Liver (tissue), 9 donors: ENCODE measurements around the gene SLC25A6. TPM values are rescaled to one million over a fixed set of nuclear protein-coding genes. Genes with fewer than 3 reads are reported as not detected.

Experiments used
- DNase-seq: peaks from one replicate; pipeline ENCODE4 v3.0.0-alpha.2; 2017; ENCODE audit warnings: low spot score
- H3K27ac ChIP-seq, 2 donors: one replicate each; pipeline ENCODE4 v1.7.0; 2013; ENCODE audit warnings: inconsistent platforms in 2 of 2, low read length in 2 of 2, control low read depth in 1 of 2, low read depth in 1 of 2, mild to moderate bottlenecking in 1 of 2
- H3K27me3 ChIP-seq, 4 donors: one replicate each; pipeline versions ENCODE4 v1.6.1 to v1.7.0; 2013; ENCODE audit warnings: low read length in 3 of 4, inconsistent platforms in 1 of 4, mild to moderate bottlenecking in 1 of 4, moderate library complexity in 1 of 4; ENCODE audit not compliant: control insufficient read depth in 4 of 4, insufficient read depth in 4 of 4
- H3K36me3 ChIP-seq, 4 donors: one replicate each; pipeline versions ENCODE4 v1.6.1 to v1.7.0; 2013; ENCODE audit warnings: low read length in 3 of 4, mild to moderate bottlenecking in 3 of 4, low read depth in 1 of 4, moderate library complexity in 1 of 4; ENCODE audit not compliant: control insufficient read depth in 4 of 4, insufficient read depth in 3 of 4
- H3K4me1 ChIP-seq, 4 donors: one replicate each; pipeline versions ENCODE4 v1.6.1 to v1.7.0; 2013; ENCODE audit warnings: low read length in 3 of 4, mild to moderate bottlenecking in 3 of 4, moderate library complexity in 1 of 4; ENCODE audit not compliant: control insufficient read depth in 4 of 4, insufficient read depth in 4 of 4
- H3K4me3 ChIP-seq, 3 donors: one replicate each; pipeline versions ENCODE4 v1.6.1 to v1.7.0; 2013; ENCODE audit warnings: low read length in 3 of 3, control low read depth in 1 of 3, low read depth in 1 of 3, mild to moderate bottlenecking in 1 of 3
- H3K9ac ChIP-seq, 2 donors: one replicate each; pipeline ENCODE4 v1.7.0; 2013; ENCODE audit warnings: low read length in 2 of 2, mild to moderate bottlenecking in 2 of 2, moderate library complexity in 2 of 2, control low read depth in 1 of 2, low read depth in 1 of 2
- H3K9me3 ChIP-seq, 4 donors: one replicate each; pipeline versions ENCODE4 v1.6.1 to v1.7.0; 2013; ENCODE audit warnings: low read length in 3 of 4; ENCODE audit not compliant: control insufficient read depth in 4 of 4
- CTCF ChIP-seq: fragments of 150-350 bp; IDR thresholded peaks from 2 replicates; pipeline ENCODE4 v1.5.1; 2017; ENCODE audit warnings: improper control_type of control experiment, low read depth, low read length; ENCODE audit not compliant: missing input control
- EGR1 ChIP-seq, 2 donors: IDR thresholded peaks; 2 replicates each; pipeline ENCODE4 v1.6.1; 2016 to 2018; ENCODE audit warnings: antibody characterized with exemption in 2 of 2, low read depth in 2 of 2
- FOXA1 ChIP-seq: IDR thresholded peaks from 2 replicates; pipeline ENCODE4 v1.6.1; 2016; ENCODE audit warnings: antibody characterized with exemption
- FOXA2 ChIP-seq: IDR thresholded peaks from 2 replicates; pipeline ENCODE4 v1.6.1; 2016; ENCODE audit warnings: antibody characterized with exemption
- GABPA ChIP-seq, 2 donors: IDR thresholded peaks in 1 of 2; conservative IDR thresholded peaks in 1 of 2; 2 replicates each; pipeline ENCODE4 v1.6.1; 2016; ENCODE audit warnings: antibody characterized with exemption in 2 of 2, mild to moderate bottlenecking in 1 of 2, moderate library complexity in 1 of 2
- HNF4A ChIP-seq, 2 donors: conservative IDR thresholded peaks; 2 replicates each; pipeline ENCODE4 v1.6.1; 2016; ENCODE audit warnings: antibody characterized with exemption in 2 of 2, mild to moderate bottlenecking in 2 of 2
- HNF4G ChIP-seq: IDR thresholded peaks from 2 replicates; pipeline ENCODE4 v1.6.1; 2016; ENCODE audit warnings: antibody characterized with exemption
- JUND ChIP-seq, 2 donors: IDR thresholded peaks; 2 replicates each; pipeline ENCODE4 v1.6.1; 2016; ENCODE audit warnings: antibody characterized with exemption in 2 of 2
- NR2F2 ChIP-seq: IDR thresholded peaks from 2 replicates; pipeline ENCODE4 v1.6.1; 2016; ENCODE audit warnings: antibody characterized with exemption
- RAD21 ChIP-seq, 2 donors: IDR thresholded peaks; 2 replicates each; pipeline ENCODE4 v1.6.1; 2016; ENCODE audit warnings: antibody characterized with exemption in 2 of 2, mild to moderate bottlenecking in 2 of 2
- REST ChIP-seq: IDR thresholded peaks from 2 replicates; pipeline ENCODE4 v1.6.1; 2016; ENCODE audit warnings: antibody characterized with exemption, mild to moderate bottlenecking
- RXRA ChIP-seq, 2 donors: IDR thresholded peaks; 2 replicates each; pipeline ENCODE4 v1.6.1; 2017 to 2018; ENCODE audit warnings: antibody characterized with exemption in 2 of 2, mild to moderate bottlenecking in 1 of 2
- SP1 ChIP-seq: IDR thresholded peaks from 2 replicates; pipeline ENCODE4 v1.6.1; 2018; ENCODE audit warnings: antibody characterized with exemption, mild to moderate bottlenecking
- TAF1 ChIP-seq: conservative IDR thresholded peaks from 2 replicates; pipeline ENCODE4 v1.6.1; 2016; ENCODE audit warnings: antibody characterized with exemption, mild to moderate bottlenecking
- YY1 ChIP-seq: IDR thresholded peaks from 2 replicates; pipeline ENCODE4 v1.6.1; 2016; ENCODE audit warnings: antibody characterized with exemption, mild to moderate bottlenecking
- ZBTB33 ChIP-seq: IDR thresholded peaks from 2 replicates; pipeline ENCODE4 v1.6.1; 2016; ENCODE audit warnings: antibody characterized with exemption
- WGBS: extraction: QIAGEN DNeasy Blood & Tissue Kit; methylation state at CpG from one replicate; pipeline ENCODE4 v1.1.7; 2013; 5-methylcytosine and 5-hydroxymethylcytosine counted together
- polyA plus RNA-seq, 2 donors: library from polyadenylated mRNA; stranded (reverse) in 1 of 2; unstranded in 1 of 2; fragments of 200-250 nt in 1 of 2; fragments of >200 nt in 1 of 2; fragmentation: Nextera tagmentation in 1 of 2; extraction: Ambion mirVana in 1 of 2; gene quantifications; one replicate each; pipeline versions ENCODE4 v1.2.1 to v1.2.3, GENCODE V29; 2013 to 2015
- total RNA-seq, 2 donors: library from RNA; depleted of rRNA; stranded (reverse); fragments of >200 nt; gene quantifications; one replicate each; pipeline ENCODE4 v1.2.3, GENCODE V29; 2014
- TF ChIP-seq, protein P1 (sequence below): IDR thresholded peaks from 2 replicates; pipeline ENCODE4 v1.6.1; 2016; ENCODE audit warnings: antibody characterized with exemption
- TF ChIP-seq, protein P2 (sequence below): IDR thresholded peaks from 2 replicates; pipeline ENCODE4 v1.6.1; 2016; ENCODE audit warnings: antibody characterized with exemption
- donor health status: healthy.
- donor health status: healthy.
- donor health status: healthy.
- donor health status: healthy.
- donor health status: healthy.

Gene SLC25A6
- total and polyA plus RNA-seq, 4 donors, result 44.8 to 110 (median 64.0) TPM

GRCh38 chrX:1360171-1360570 is 31.7 kb downstream of the SLC25A6 start:
- no peaks in the 10 kb centered on the region for H3K27me3 ChIP-seq
- WGBS, result 86% methylated on average over 2 of the region's 2 CpGs
- peaks cover 0 to 13% (median 7%) of the 10 kb centered on the region in 4 donors for H3K36me3 ChIP-seq
- no peak overlapping the region for H3K4me3 ChIP-seq
- TF ChIP-seq, protein P1, sequence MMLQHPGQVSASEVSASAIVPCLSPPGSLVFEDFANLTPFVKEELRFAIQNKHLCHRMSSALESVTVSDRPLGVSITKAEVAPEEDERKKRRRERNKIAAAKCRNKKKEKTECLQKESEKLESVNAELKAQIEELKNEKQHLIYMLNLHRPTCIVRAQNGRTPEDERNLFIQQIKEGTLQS, result no peak
- TF ChIP-seq TAF1 (no peak), RXRA (IDR thresholded peaks at IDR 0.05) (no peak), HNF4A (conservative IDR thresholded peaks at IDR 0.05) (no peak), NR2F2 (no peak), CTCF (no peak), SP1 (no peak), ZBTB33 (no peak), FOXA1 (no peak), HNF4G (no peak), YY1 (no peak), REST (no peak), GABPA (IDR thresholded peaks at IDR 0.05 in 1 of 2, conservative IDR thresholded peaks at IDR 0.05 in 1 of 2) (no peak), EGR1 (IDR thresholded peaks at IDR 0.05; ENCODE audit: low read depth in 2 of 2) (no peak), FOXA2 (no peak)
- no peak overlapping the region for H3K27ac ChIP-seq
- no peak for DNase-seq
- peaks cover 0 to 3% (median 2%) of the 10 kb centered on the region in 4 donors for H3K9me3 ChIP-seq
- no peak overlapping the region for H3K9ac ChIP-seq
- no peaks in the 10 kb centered on the region for H3K4me1 ChIP-seq

DNA sequence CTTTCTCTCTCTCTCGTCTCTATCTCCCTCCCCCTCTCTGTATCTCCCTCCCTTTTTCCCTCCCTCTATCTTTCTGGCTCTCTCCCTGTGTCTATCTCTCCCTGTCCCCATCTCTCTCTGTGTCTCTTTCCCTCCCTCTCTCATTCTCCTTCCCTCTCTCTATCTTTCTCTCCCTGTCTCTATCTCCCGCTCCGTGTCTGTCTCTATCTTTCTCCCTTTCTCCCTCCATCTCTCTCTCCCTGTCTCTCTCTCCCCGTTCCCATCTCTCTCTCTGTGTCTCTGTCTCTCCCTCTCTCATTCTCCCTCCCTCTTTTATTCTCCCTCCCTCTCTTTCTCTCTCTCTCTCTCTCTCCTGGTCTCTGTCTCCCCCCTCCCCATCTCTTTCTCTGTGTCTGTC is 32.4 kb downstream of the SLC25A6 start:
- Histone ChIP-seq H3K27ac (no peak overlapping the region), H3K9me3 (peaks cover 0 to 3% (median 2%) of the 10 kb centered on the region in 4 donors), H3K4me3 (no peak overlapping the region), H3K4me1 (no peaks in the 10 kb centered on the region), H3K27me3 (no peaks in the 10 kb centered on the region), H3K9ac (no peak overlapping the region), H3K36me3 (peaks cover 0 to 13% (median 7%) of the 10 kb centered on the region in 4 donors)
- no peak for DNase-seq
- WGBS, result 94% methylated on average over 4 of the region's 4 CpGs
- TF ChIP-seq RAD21 (IDR thresholded peaks at IDR 0.05), result no peak
- TF ChIP-seq ZBTB33, result no peak
- no peak for TF ChIP-seq TAF1
- no peak for TF ChIP-seq CTCF
- TF ChIP-seq NR2F2, result no peak
- no peak for TF ChIP-seq JUND (IDR thresholded peaks at IDR 0.05)
- no peak for TF ChIP-seq HNF4A (conservative IDR thresholded peaks at IDR 0.05)
- TF ChIP-seq, protein P2, sequence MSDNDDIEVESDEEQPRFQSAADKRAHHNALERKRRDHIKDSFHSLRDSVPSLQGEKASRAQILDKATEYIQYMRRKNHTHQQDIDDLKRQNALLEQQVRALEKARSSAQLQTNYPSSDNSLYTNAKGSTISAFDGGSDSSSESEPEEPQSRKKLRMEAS, result no peak
- TF ChIP-seq EGR1 (IDR thresholded peaks at IDR 0.05; ENCODE audit: low read depth in 2 of 2), result no peak
- TF ChIP-seq RXRA (IDR thresholded peaks at IDR 0.05), result no peak
- no peak for TF ChIP-seq GABPA (IDR thresholded peaks at IDR 0.05 in 1 of 2, conservative IDR thresholded peaks at IDR 0.05 in 1 of 2)
- no peak for TF ChIP-seq FOXA2
- no peak for TF ChIP-seq HNF4G
- no peak for TF ChIP-seq SP1
- TF ChIP-seq, protein P1, result no peak
